ENCODE measurements around the gene SRGAP3.

GRCh38 chr3:8963137-8963853, 286.2 kb downstream of the SRGAP3 start, which contains the start of gene RAD18:
- TF ChIP-seq CTCF (conservative IDR thresholded peaks at IDR 0.05; ENCODE audit: low read length) (no peak), EZH2phosphoT487 (IDR thresholded peaks at IDR 0.05; ENCODE audit: borderline replicate concordance) (no peak)

Data from Loucy (cell line).